Measurements from ENCODE around the gene PARD3B. TPM values are rescaled to one million over a fixed set of nuclear protein-coding genes. Genes with fewer than 3 reads are reported as not detected.
A peak's percentile ranks its signal among the peaks of the same experiment; 100 is the strongest.

Gene PARD3B
- total RNA-seq, 6 experiments from 2014 or later = 5.3 to 11.2 (median 8.3) TPM

GRCh38 chr2:205033431-205033830 lies 488.2 kb downstream of the PARD3B start:
- WGBS (ENCODE audit: insufficient coverage, low coverage, low lambda C conversion rate, missing lambda C conversion rate) = 86% methylated on average over 2 of the region's 2 CpGs

GRCh38 chr2:205034034-205034433 lies 488.8 kb downstream of the PARD3B start:
- no peak for TF ChIP-seq CTCF (IDR thresholded peaks at IDR 0.05)
- TF ChIP-seq POLR2A (IDR thresholded peaks at IDR 0.05) = no peak
- H3K4me1 ChIP-seq = peaks cover 0 to 18% (median 7%) of the 10 kb centered on the region in 4 donors
- no peak for DNase-seq
- no peak for ATAC-seq
- 47% methylated on average over 4 of the region's 4 CpGs for WGBS (ENCODE audit: insufficient coverage, low coverage, low lambda C conversion rate, missing lambda C conversion rate)
- H3K9me3 ChIP-seq = no peaks in the 10 kb centered on the region
- no peaks in the 10 kb centered on the region for H3K36me3 ChIP-seq
- no peak overlapping the region for H3K4me3 ChIP-seq
- no peaks in the 10 kb centered on the region for H3K27me3 ChIP-seq
- intact Hi-C loops (cut with DNase I) = no loop called here
- H3K27ac ChIP-seq = no peak overlapping the region

More at GRCh38 chr2:205033431-205033830, 488.2 kb downstream of the PARD3B start:
- H3K27ac ChIP-seq = no peak overlapping the region
- DNase-seq (no peak), ATAC-seq (no peak)
- peaks cover 0 to 18% (median 7%) of the 10 kb centered on the region in 4 donors for H3K4me1 ChIP-seq
- intact Hi-C loops (cut with DNase I) = no loop called here
- H3K27me3 ChIP-seq = no peaks in the 10 kb centered on the region
- H3K36me3 ChIP-seq = no peaks in the 10 kb centered on the region
- H3K4me3 ChIP-seq = no peak overlapping the region
- no peaks in the 10 kb centered on the region for H3K9me3 ChIP-seq
- no peak for TF ChIP-seq CTCF (IDR thresholded peaks at IDR 0.05)
- TF ChIP-seq POLR2A (IDR thresholded peaks at IDR 0.05) = no peak

- Histone ChIP-seq H3K27ac (no peak overlapping the region), H3K27me3 (no peaks in the 10 kb centered on the region), H3K4me3 (no peak overlapping the region), H3K36me3 (no peaks in the 10 kb centered on the region), H3K4me1 (peaks cover 0 to 4% (median 2%) of the 10 kb centered on the region in 4 donors), H3K9me3 (no peaks in the 10 kb centered on the region)
- TF ChIP-seq CTCF (IDR thresholded peaks at IDR 0.05) (no peak), POLR2A (IDR thresholded peaks at IDR 0.05) (no peak)
- WGBS (ENCODE audit: insufficient coverage, low coverage, low lambda C conversion rate, missing lambda C conversion rate) = 100% methylated on average over 1 of the region's 1 CpG
- no peak for ATAC-seq
- intact Hi-C loops (cut with DNase I) = no loop called here
- no peak for DNase-seq
These were observed 495.0 kb downstream of the PARD3B start for GRCh38 chr2:205040323-205040722.

GRCh38 chr2:205041472-205042130 lies 496.3 kb downstream of the PARD3B start:
- no peak overlapping the region for H3K4me3 ChIP-seq
- no peaks in the 10 kb centered on the region for H3K36me3 ChIP-seq
- DNase-seq = peak in 1 of 3 donors; percentile 45
- 61% methylated on average over 5 of the region's 5 CpGs for WGBS (ENCODE audit: insufficient coverage, low coverage, low lambda C conversion rate, missing lambda C conversion rate)
- no peak for TF ChIP-seq POLR2A (IDR thresholded peaks at IDR 0.05)
- no peak for TF ChIP-seq CTCF (IDR thresholded peaks at IDR 0.05)
- ATAC-seq = peak; percentile 69 to 86 (median 72)
- H3K27me3 ChIP-seq = no peaks in the 10 kb centered on the region
- no peaks in the 10 kb centered on the region for H3K9me3 ChIP-seq
- H3K27ac ChIP-seq = no peak overlapping the region
- intact Hi-C loops (cut with DNase I) = no loop called here
- H3K4me1 ChIP-seq = peaks cover 0 to 4% (median 2%) of the 10 kb centered on the region in 4 donors
